HG02798 (cell line): ENCODE results near the gene PPP2R1B.
"Not testable (repeated sequence)": the region's sequence is repeated elsewhere in the genome, so short reads cannot be mapped to it uniquely, and the experiment has no call there.

Source experiments
- ATAC-seq: cut with Tn5 transposase; IDR thresholded peaks from one replicate; pipeline ENCODE4 v1.9.1; 2021; ENCODE audit warnings: mild to moderate bottlenecking; ENCODE audit not compliant: unreplicated experiment, poor library complexity

The PPP2R1B gene

DNA sequence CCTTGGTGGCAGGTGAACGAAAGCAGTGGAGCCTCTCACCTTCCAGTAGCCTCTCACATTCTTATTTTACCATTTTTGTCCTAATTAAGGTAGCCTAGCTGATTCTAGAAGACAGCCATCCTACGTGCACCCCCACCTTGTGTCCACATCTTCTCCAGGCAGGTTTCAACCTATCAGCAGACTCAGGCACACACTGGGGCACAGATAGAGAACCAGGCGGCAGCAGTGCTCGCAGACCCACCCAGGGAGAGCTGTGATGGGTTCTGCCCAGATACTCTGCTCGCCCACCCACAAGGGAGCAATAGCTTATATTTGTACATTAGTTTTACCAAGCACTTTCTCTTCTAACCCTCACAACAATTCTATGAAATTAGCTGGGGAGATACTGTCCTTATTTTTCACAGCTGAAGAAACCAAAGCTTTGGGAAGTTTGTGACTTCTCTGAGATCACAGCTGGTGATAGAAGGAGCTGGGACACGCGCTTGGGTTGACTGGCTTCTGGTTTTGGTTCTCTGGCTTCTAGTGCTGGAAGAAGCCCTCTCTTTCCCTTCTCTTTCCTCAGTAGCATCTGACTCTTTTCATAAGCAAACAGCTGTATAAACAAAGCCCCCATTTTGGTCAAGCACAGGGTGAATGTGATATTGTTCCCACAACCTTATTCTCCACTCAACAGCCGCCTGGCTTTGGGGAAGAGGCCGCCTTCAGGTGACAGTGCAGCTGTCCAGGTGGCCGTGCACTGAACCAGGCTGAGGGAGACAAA lies 36.9 kb downstream of the PPP2R1B start:
- ATAC-seq = no peak

- no peak for ATAC-seq
Measured at GRCh38 chr11:111727431-111727830, 38.8 kb downstream of the PPP2R1B start.

DNA sequence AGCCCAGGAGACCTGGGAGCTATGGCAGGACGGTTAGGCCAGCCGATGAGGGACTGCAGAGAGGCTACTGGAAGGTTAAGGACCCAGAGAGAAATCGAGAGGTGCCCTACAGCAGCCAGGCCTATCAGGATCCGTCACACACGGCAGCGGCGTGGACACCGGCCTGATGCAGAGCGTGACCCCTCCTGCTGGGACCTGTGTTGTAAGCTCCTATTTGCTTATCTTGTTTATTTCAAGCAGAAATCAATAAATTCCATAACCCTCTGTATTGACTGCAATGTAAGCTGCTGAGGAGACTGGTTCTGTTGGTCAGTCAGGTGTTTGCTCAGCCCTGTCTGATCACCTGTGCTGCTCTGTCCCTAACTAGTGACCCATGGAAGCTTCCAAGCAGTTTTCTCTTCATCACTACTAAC lies 39.9 kb downstream of the PPP2R1B start:
- ATAC-seq = no peak

DNA sequence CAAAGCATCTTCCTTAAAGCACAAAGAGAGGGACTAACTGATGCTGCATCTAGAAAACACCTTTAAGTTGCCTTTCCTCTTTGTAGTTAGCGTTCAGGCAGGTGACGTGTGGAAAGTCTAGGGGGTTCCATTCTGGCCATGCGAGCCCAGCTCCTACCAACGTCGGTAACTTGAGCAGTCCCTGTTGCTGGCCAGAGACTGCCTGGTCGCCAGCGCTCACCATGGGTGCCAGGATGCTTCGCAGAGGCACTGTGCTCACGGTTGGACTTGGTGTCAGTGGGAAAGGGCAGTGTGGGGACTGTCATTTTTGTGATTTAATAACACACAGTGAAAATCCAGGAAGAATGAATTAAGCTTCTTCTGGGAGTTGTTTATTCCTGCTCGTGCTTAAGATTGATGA lies 40.6 kb downstream of the PPP2R1B start:
- no peak for ATAC-seq

DNA sequence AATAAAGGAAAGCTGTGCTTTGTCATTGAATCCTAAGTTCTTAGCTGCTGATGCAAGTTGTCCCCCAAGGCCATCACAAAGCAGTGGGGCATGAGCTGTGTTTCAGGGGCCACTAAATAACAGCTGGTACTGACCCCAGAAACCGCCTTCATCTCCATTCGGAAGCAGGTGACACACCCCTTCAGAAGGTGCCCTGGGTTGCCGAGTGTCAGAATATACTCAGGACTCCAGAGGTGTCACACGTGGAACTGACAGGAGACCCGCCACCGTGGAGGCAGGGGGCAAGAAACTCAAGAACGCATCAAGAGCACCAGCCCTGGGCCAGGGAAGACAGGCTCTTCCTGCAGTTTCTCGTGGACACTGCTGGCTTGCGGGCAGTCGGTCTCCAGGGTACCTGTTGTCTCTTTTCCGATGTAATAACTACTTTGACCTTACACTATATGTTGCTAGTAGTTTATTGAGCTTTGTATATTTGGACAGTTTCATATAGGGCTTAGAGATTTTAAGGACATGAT lies 41.5 kb downstream of the PPP2R1B start:
- ATAC-seq = no peak

DNA sequence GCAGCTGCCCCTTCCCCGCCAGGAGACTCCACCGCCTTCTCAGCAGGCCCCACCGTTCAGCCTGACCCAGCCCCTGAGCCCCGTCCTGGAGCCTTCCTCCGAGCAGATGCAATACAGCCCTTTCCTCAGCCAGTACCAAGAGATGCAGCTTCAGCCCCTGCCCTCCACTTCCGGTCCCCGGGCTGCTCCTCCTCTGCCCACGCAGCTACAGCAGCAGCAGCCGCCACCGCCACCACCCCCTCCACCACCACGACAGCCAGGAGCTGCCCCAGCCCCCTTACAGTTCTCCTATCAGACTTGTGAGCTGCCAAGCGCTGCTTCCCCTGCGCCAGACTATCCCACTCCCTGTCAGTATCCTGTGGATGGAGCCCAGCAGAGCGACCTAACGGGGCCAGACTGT lies 42.6 kb downstream of the PPP2R1B start:
- no peak for ATAC-seq

DNA sequence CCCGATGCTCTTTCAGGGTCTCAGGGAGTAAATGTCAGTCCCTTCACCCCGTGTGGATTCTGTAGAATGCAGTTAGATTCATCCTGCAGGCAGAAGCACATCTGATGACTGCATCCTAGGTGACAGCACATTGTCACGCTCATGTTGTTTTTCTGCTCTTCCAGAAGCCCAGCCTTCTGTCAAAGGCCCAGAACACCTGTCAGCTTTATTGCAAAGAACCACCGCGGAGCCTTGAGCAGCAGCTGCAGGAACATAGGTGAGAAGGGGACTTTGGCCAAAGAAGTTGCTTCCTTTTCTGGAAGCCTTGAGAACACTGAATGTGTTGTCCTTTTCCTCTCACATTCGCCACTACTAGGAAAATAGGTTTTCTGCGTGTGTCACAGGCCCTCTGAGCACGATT lies 43.7 kb downstream of the PPP2R1B start:
- no peak for ATAC-seq

DNA sequence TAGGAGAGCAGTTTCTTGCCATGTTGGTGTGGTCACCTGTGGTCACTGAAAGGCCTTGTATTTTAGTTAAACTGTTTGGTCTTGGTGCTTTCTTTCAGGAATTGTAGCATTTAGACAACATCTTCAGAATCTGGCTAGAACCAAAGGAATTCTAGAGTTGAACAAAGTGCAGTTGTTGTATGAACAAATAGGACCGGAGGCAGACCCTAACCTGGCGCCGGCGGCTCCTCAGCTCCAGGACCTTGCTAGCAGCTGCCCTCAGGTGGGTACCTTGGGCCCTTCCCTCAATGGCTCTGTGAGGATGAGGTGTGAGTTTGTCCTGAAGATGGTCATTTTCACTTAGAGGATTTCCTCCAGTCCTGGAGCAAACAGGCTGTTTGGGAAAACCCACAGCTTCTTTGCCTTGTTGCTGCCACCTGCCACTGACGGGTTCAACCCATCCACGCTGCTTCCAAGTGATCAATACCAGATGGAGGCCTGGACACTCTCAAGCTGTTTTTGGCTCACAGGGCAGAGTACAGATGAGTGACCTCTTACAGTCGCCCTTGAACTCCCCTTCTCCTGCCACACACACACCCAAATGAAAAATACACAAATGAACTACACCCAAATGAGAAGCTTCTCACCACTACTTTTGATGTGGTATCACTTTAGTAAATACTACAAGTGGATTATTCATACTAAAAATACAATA lies 45.2 kb downstream of the PPP2R1B start:
- no peak for ATAC-seq

DNA sequence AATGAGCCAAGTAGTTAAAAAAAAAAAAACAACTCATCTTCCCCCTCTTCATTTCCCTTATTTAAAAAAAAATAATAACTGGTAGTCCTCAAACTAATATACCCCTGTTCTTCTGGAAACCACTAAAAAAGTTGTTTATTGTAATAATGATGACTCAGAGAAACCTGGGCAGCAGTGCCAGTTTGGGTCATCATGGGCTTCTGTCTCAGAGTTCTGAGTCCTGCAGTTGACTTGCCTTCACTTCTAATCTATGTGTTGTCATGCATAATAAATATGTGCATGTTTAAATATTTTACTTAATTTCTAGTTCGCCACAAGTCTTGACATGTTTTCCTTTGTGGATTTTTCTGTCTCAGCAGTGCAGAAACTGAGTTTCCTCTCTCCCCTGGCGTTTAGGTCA lies 46.8 kb downstream of the PPP2R1B start:
- no peak for ATAC-seq

DNA sequence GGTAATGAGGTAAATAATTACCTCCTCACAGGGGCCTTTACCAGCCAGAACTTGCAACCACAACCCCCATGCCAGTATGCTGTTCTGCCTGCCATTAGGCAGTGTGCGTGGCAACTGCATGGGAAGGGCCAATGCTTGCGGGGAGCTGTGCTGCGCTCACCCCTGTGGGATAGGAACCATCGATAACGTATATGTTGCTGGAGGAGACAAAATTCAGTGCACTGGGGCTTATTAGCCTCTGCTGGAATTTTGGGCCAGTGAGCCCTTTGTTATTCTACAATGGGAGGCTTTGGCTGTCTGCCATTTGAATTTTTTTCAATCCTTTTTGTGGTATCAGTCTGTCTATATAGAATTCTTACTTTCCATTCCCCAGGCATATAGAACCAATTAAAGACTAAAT lies 47.3 kb downstream of the PPP2R1B start:
- ATAC-seq = no peak

GRCh38 chr11:111718436-111718835 lies 47.8 kb downstream of the PPP2R1B start:
- no peak for ATAC-seq

- ATAC-seq = not testable (repeated sequence)
Measured at GRCh38 chr11:111717660-111718059, 48.5 kb downstream of the PPP2R1B start.

GRCh38 chr11:111715142-111715816 lies 50.9 kb downstream of the PPP2R1B start:
- ATAC-seq = no peak

DNA sequence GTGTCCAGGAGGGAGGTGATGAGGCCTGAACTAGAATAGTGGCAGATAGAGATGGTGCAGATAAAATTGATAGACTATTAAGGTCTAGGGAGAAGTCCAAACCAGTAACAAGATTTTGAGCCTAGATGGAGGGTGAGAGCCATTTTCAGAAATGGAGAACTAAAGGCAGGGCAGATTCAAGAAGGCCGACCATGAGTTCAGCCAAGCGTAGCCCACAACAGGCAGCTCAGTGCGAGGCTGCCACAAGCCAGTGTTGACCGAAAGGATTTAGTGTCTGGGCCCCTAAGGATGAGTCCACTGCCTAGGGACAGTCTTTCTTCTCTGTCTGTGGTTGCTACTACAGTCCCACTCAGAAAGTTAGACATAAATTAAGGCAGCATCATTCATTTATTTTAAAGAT lies 51.7 kb downstream of the PPP2R1B start:
- ATAC-seq = peak; percentile 50

- ATAC-seq = no peak
Measured at GRCh38 chr11:111707691-111708067, 58.5 kb downstream of the PPP2R1B start.

GRCh38 chr11:111707039-111707690 lies 59.0 kb downstream of the PPP2R1B start:
- no peak for ATAC-seq

DNA sequence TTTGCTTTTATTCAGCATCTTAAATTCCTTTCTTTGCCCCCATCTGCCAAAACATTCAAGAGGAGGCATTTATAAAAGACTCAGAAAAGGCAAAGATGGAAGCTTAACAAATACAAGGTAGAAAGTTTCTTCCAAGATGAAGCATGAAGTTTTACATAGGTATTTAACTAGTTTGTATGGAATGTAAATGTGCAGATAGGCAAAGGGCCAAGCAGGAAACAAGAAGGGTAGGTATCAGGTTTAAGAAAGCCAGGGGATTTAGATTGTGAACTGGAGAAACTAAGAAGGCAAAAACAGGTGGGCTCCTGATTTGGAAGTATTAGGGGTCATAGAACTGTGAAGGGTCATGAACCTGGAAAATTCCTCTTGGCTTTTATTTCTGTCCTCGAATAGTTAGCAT lies 62.6 kb downstream of the PPP2R1B start:
- no peak for ATAC-seq

GRCh38 chr11:111702623-111703022 lies 63.6 kb downstream of the PPP2R1B start:
- no peak for ATAC-seq

- ATAC-seq = no peak
Measured at GRCh38 chr11:111700162-111700561, 66.0 kb downstream of the PPP2R1B start.

- no peak for ATAC-seq
Measured at GRCh38 chr11:111699579-111700156, 66.5 kb downstream of the PPP2R1B start.
